ENCODE results near the gene TIMP2.

DNA sequence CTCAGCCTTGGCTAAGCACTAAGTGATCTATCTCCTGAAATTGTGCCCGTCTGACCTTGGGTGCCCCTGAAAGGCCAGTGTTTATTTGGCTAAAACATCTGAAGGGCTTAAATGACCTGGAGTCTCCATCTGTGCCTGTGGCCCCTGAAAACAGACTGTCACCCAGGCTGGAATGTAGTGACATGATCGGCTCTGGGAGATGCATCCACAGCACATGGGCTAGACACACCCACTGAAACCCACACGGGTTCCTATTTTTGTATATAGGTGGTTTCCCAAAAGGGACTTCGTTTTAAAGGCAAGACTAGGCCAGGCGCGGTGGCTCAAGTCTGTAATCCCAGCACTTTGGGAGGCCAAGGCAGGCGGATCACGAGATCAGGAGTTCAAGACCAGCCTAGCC lies 35.7 kb downstream of the TIMP2 start:
- TF ChIP-seq, protein P1, sequence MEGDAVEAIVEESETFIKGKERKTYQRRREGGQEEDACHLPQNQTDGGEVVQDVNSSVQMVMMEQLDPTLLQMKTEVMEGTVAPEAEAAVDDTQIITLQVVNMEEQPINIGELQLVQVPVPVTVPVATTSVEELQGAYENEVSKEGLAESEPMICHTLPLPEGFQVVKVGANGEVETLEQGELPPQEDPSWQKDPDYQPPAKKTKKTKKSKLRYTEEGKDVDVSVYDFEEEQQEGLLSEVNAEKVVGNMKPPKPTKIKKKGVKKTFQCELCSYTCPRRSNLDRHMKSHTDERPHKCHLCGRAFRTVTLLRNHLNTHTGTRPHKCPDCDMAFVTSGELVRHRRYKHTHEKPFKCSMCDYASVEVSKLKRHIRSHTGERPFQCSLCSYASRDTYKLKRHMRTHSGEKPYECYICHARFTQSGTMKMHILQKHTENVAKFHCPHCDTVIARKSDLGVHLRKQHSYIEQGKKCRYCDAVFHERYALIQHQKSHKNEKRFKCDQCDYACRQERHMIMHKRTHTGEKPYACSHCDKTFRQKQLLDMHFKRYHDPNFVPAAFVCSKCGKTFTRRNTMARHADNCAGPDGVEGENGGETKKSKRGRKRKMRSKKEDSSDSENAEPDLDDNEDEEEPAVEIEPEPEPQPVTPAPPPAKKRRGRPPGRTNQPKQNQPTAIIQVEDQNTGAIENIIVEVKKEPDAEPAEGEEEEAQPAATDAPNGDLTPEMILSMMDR (conservative IDR thresholded peaks at IDR 0.05; ENCODE audit: low read depth, low read length): no peak
- TF ChIP-seq RFX5 (IDR thresholded peaks at IDR 0.05; ENCODE audit: low read depth, low read length) (no peak), CEBPB (IDR thresholded peaks at IDR 0.05; ENCODE audit: low read depth, low read length) (no peak), POLR2A (IDR thresholded peaks at IDR 0.05; ENCODE audit: low read depth, low read length) (no peak)
- TF ChIP-seq, protein P2, sequence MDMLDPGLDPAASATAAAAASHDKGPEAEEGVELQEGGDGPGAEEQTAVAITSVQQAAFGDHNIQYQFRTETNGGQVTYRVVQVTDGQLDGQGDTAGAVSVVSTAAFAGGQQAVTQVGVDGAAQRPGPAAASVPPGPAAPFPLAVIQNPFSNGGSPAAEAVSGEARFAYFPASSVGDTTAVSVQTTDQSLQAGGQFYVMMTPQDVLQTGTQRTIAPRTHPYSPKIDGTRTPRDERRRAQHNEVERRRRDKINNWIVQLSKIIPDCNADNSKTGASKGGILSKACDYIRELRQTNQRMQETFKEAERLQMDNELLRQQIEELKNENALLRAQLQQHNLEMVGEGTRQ (IDR thresholded peaks at IDR 0.05; ENCODE audit: low read depth, low read length): no peak
